Measurements from ENCODE around the gene KIRREL3.
A peak's percentile ranks its signal among the peaks of the same experiment; 100 is the strongest.

Gene KIRREL3

DNA sequence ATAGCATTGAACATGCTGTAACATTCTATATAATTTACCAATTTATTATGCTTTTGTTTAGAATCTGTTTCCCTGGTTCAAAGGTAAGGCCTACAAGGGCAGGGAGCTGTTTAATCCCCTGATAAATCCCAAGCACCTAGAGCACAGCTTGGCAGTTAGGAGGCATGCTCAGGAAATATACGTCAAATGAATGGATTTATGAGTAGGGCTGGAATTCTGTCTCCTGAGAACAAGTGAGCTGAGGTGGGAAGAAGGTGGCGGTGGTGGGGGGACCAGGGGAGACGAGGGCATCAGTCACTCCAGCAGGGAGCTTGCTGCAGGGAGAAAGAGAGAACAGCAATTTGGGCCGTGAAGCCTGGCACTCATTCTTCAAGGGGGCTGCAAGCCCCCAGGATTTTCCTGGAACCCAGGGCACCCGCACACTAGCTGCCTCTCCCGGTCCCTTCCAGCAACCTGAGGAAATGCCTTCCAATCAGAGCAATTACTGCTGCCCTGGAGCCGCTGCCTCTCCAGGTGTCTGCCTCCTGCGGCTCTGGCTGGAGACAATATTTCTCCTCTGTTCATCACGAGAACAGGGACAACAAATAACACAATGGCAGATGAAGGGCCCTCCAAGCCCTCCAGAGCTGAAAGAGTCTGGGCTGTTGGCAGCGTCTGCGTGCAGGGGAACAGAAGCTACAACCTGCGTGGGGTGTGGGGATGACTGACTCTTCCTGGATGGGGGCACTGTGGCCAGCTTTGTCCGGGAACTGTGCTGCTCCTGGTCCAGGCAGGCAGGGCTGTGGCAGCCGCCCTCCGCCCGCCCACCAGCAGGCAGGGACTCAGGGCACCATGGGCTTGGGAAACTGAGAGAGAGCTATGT lies 411.7 kb downstream of the KIRREL3 start:
- no peak for TF ChIP-seq POLR2AphosphoS5 (IDR thresholded peaks at IDR 0.05; ENCODE audit: low read depth)
- TF ChIP-seq, protein P1, sequence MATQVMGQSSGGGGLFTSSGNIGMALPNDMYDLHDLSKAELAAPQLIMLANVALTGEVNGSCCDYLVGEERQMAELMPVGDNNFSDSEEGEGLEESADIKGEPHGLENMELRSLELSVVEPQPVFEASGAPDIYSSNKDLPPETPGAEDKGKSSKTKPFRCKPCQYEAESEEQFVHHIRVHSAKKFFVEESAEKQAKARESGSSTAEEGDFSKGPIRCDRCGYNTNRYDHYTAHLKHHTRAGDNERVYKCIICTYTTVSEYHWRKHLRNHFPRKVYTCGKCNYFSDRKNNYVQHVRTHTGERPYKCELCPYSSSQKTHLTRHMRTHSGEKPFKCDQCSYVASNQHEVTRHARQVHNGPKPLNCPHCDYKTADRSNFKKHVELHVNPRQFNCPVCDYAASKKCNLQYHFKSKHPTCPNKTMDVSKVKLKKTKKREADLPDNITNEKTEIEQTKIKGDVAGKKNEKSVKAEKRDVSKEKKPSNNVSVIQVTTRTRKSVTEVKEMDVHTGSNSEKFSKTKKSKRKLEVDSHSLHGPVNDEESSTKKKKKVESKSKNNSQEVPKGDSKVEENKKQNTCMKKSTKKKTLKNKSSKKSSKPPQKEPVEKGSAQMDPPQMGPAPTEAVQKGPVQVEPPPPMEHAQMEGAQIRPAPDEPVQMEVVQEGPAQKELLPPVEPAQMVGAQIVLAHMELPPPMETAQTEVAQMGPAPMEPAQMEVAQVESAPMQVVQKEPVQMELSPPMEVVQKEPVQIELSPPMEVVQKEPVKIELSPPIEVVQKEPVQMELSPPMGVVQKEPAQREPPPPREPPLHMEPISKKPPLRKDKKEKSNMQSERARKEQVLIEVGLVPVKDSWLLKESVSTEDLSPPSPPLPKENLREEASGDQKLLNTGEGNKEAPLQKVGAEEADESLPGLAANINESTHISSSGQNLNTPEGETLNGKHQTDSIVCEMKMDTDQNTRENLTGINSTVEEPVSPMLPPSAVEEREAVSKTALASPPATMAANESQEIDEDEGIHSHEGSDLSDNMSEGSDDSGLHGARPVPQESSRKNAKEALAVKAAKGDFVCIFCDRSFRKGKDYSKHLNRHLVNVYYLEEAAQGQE (IDR thresholded peaks at IDR 0.05; ENCODE audit: insufficient replicate concordance, low read depth) = no peak
- no peak for TF ChIP-seq GABPA (IDR thresholded peaks at IDR 0.05; ENCODE audit: low read depth)
- no peak for TF ChIP-seq SPI1 (IDR thresholded peaks at IDR 0.05; ENCODE audit: borderline replicate concordance, low read depth)
- TF ChIP-seq, protein P2, sequence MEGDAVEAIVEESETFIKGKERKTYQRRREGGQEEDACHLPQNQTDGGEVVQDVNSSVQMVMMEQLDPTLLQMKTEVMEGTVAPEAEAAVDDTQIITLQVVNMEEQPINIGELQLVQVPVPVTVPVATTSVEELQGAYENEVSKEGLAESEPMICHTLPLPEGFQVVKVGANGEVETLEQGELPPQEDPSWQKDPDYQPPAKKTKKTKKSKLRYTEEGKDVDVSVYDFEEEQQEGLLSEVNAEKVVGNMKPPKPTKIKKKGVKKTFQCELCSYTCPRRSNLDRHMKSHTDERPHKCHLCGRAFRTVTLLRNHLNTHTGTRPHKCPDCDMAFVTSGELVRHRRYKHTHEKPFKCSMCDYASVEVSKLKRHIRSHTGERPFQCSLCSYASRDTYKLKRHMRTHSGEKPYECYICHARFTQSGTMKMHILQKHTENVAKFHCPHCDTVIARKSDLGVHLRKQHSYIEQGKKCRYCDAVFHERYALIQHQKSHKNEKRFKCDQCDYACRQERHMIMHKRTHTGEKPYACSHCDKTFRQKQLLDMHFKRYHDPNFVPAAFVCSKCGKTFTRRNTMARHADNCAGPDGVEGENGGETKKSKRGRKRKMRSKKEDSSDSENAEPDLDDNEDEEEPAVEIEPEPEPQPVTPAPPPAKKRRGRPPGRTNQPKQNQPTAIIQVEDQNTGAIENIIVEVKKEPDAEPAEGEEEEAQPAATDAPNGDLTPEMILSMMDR (IDR thresholded peaks at IDR 0.05; ENCODE audit: insufficient read depth, low read length) = no peak

GRCh38 chr11:126587541-126587940 lies 413.0 kb downstream of the KIRREL3 start:
- Histone ChIP-seq H3K4me3 (replicated peaks; ENCODE audit: insufficient read depth, low read length) (no peak overlapping the region), H3K27me3 (ENCODE audit: insufficient read depth, poor library complexity, severe bottlenecking) (no peaks in the 10 kb centered on the region), H3K27ac (replicated peaks) (no peak overlapping the region)
- TF ChIP-seq, protein P1 (IDR thresholded peaks at IDR 0.05; ENCODE audit: insufficient replicate concordance, low read depth) = no peak
- no peak for TF ChIP-seq POLR2AphosphoS5 (IDR thresholded peaks at IDR 0.05; ENCODE audit: low read depth)
- TF ChIP-seq GABPA (IDR thresholded peaks at IDR 0.05; ENCODE audit: low read depth) = no peak
- TF ChIP-seq, protein P2 (IDR thresholded peaks at IDR 0.05; ENCODE audit: insufficient read depth, low read length) = no peak
- no peak for TF ChIP-seq SPI1 (IDR thresholded peaks at IDR 0.05; ENCODE audit: borderline replicate concordance, low read depth)
- no peak for DNase-seq (ENCODE audit: low read depth in 1 of 2, low spot score in 1 of 2)

More for the DNA sequence above, 411.7 kb downstream of the KIRREL3 start:
- Histone ChIP-seq H3K4me3 (replicated peaks; ENCODE audit: insufficient read depth, low read length) (no peak overlapping the region), H3K27ac (replicated peaks) (no peak overlapping the region), H3K27me3 (ENCODE audit: insufficient read depth, poor library complexity, severe bottlenecking) (no peaks in the 10 kb centered on the region)
- no peak for DNase-seq (ENCODE audit: low read depth in 1 of 2, low spot score in 1 of 2)

- H3K27me3 ChIP-seq (ENCODE audit: insufficient read depth, poor library complexity, severe bottlenecking) = no peaks in the 10 kb centered on the region
- peak in 1 of 2 experiments; percentile 5 for DNase-seq (ENCODE audit: low read depth in 1 of 2, low spot score in 1 of 2)
- no peak overlapping the region for H3K27ac ChIP-seq (replicated peaks)
- TF ChIP-seq POLR2AphosphoS5 (IDR thresholded peaks at IDR 0.05; ENCODE audit: low read depth) (no peak), GABPA (IDR thresholded peaks at IDR 0.05; ENCODE audit: low read depth) (no peak), SPI1 (IDR thresholded peaks at IDR 0.05; ENCODE audit: borderline replicate concordance, low read depth) (peak; percentile 22; the same call in 1 of the 2 replicates)
- TF ChIP-seq, protein P2 (IDR thresholded peaks at IDR 0.05; ENCODE audit: insufficient read depth, low read length) = no peak
- TF ChIP-seq, protein P1 (IDR thresholded peaks at IDR 0.05; ENCODE audit: insufficient replicate concordance, low read depth) = no peak
- no peak overlapping the region for H3K4me3 ChIP-seq (replicated peaks; ENCODE audit: insufficient read depth, low read length)
These were observed 414.6 kb downstream of the KIRREL3 start for GRCh38 chr11:126585774-126586491.

All from HL-60 (cell line).